Colonic mucosa (tissue), 4 donors: ENCODE data around the gene CHMP5. TPM values are rescaled to one million over a fixed set of nuclear protein-coding genes. Genes with fewer than 3 reads are reported as not detected.

Source experiments
- DNase-seq: peaks from one replicate; pipeline ENCODE4 v3.0.0-alpha.2; 2020
- H3K27ac ChIP-seq: fragments of 200-600 bp; one replicate; pipeline ENCODE4 v1.8.0; 2021
- H3K27me3 ChIP-seq: fragments of 200-600 bp; one replicate; pipeline ENCODE4 v1.8.0; 2021
- H3K36me3 ChIP-seq: fragments of 200-600 bp; one replicate; pipeline ENCODE4 v1.8.0; 2021
- H3K4me1 ChIP-seq: fragments of 200-600 bp; one replicate; pipeline ENCODE4 v1.8.0; 2021; ENCODE audit warnings: mild to moderate bottlenecking
- H3K4me3 ChIP-seq: fragments of 200-600 bp; one replicate; pipeline ENCODE4 v1.8.0; 2021
- H3K9ac ChIP-seq, 2 donors: one replicate each; pipeline ENCODE4 v1.7.0; 2013; ENCODE audit warnings: control low read depth in 2 of 2, low read depth in 2 of 2, low read length in 2 of 2
- H3K9me3 ChIP-seq: fragments of 200-600 bp; one replicate; pipeline ENCODE4 v1.8.0; 2021
- CTCF ChIP-seq: fragments of 200-600 bp; IDR thresholded peaks from one replicate; pipeline ENCODE4 v1.8.0; 2022; ENCODE audit warnings: antibody characterized with exemption, mild to moderate bottlenecking
- intact Hi-C: fragments of 100-400 bp; cut with DNase I; formaldehyde crosslinking; loops from one replicate; pipeline ENCODE4 v1.14.1; 2022
- total RNA-seq, 2 donors: library from RNA; stranded (reverse); fragmentation: NEBNext Ultra II Directional in 1 of 2; extraction: Animal tissue kit (Norgen Biotek cat#: 25700) in 1 of 2; gene quantifications; one replicate each; pipeline ENCODE4 v1.2.1, GENCODE V29; 2021
- donor health status: healthy.
- donor health status: DM: no; HTN: no; CAD: no.
- donor health status: DM: no; HTN: no; CAD: no.

The CHMP5 gene
- total RNA-seq, 2 donors from 2014 or later = 60.3 to 97.0 TPM

- no peak overlapping the region for H3K9ac ChIP-seq
- intact Hi-C loops = no loop called here
- H3K4me3 ChIP-seq = no peak overlapping the region
- no peak for DNase-seq
- H3K27ac ChIP-seq = no peak overlapping the region
- H3K9me3 ChIP-seq = no peaks in the 10 kb centered on the region
- TF ChIP-seq CTCF = no peak
- H3K36me3 ChIP-seq = peaks cover 23% of the 10 kb centered on the region
- no peaks in the 10 kb centered on the region for H3K27me3 ChIP-seq
- H3K4me1 ChIP-seq = no peaks in the 10 kb centered on the region
Measured at GRCh38 chr9:33257276-33257675, 7.6 kb upstream of the CHMP5 start.

DNA sequence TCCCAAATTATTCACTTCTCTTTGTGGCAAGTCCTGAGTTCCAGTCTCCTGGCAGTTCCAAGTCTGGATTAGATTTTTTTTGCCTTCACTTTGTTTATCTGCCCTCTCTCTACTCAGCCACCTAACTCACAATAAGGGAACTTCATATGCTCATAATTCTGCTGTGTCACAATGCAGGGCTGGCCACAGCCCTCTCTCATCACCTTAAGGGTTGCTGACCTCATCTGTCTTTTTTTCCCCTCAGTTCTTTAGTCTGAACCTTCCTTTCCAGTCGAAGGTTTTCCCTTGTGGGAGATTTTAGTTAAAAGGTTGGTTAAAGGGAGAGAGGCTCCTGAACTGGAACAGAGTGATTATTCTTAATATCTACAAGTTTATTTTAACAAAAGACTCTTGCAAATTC is 4.5 kb upstream of the CHMP5 start:
- Histone ChIP-seq H3K36me3 (peaks cover 11% of the 10 kb centered on the region), H3K9me3 (no peaks in the 10 kb centered on the region), H3K9ac (no peak overlapping the region), H3K4me1 (no peaks in the 10 kb centered on the region), H3K4me3 (no peak overlapping the region), H3K27ac (no peak overlapping the region), H3K27me3 (no peaks in the 10 kb centered on the region)
- no peak for DNase-seq
- intact Hi-C loops = no loop called here
- TF ChIP-seq CTCF = no peak

GRCh38 chr9:33263131-33264002 is 1.5 kb upstream of the CHMP5 start:
- Histone ChIP-seq H3K9me3 (no peaks in the 10 kb centered on the region), H3K27me3 (no peaks in the 10 kb centered on the region), H3K4me3 (peak overlapping the region; percentile 73), H3K36me3 (peaks cover 8% of the 10 kb centered on the region), H3K9ac (peak overlapping the region; percentile 98 to 99), H3K4me1 (no peaks in the 10 kb centered on the region), H3K27ac (peak overlapping the region; percentile 81)
- no peak for DNase-seq
- no peak for TF ChIP-seq CTCF
- intact Hi-C loops = no loop called here

DNA sequence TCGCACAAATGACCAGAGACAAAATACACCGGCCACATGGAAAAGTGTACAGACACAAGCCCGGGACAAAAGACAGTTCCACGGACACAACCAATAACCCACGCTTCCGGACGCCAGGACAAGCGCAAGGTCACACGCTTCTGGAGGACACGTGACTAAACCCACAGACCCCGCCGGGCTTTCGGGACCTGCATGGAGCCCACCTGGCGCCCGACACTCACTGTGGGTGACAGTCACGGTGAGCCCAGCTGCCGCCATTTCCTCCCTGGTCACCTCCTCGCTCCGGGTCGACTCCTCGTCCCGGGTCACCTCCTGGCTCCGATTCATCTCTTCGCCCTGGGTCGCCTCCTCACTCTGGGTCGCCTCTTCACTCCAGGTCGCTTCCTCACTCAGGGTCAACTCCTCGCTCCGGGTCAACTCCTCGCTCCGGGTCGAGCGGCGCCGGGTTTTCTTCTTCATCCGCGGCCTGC is 811 bp upstream of the CHMP5 start:
- H3K4me1 ChIP-seq = no peaks in the 10 kb centered on the region
- intact Hi-C loops = no loop called here
- peaks cover 8% of the 10 kb centered on the region for H3K36me3 ChIP-seq
- peak overlapping the region; percentile 98 to 99 for H3K9ac ChIP-seq
- no peaks in the 10 kb centered on the region for H3K9me3 ChIP-seq
- TF ChIP-seq CTCF = no peak
- H3K4me3 ChIP-seq = peak overlapping the region; percentile 73
- H3K27ac ChIP-seq = peak overlapping the region; percentile 81
- no peaks in the 10 kb centered on the region for H3K27me3 ChIP-seq
- DNase-seq = peak; percentile 73

DNA sequence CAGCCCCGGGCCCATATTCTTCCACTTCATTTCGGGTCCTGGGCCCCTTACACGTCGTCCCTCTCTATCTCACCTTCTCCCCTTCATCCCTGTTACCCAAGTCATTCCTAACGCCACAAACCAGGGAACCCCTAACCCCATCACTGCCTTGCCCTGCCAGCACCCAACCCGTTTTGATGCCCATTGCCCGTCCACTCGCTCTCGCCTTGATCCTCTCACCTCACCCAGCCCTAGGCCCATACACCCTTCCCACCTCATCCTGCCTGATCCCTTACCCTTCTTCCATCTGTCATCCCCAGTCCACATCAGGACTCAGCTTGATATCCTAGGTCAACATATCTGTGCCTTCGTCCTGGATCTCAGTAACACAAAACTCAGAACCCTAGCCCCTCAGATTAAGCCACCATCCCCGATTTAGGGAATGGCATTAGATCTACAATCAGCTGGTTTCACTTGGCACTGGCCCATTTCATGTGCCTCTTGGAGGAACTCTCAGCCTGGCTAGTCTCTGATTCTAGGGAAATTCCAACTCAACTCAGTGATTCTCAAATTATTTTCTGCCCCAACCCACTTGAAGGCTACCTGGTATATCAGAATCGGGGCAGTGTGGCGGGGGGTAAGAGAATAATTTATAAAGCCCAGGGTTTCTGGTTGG is 489 bp downstream of the CHMP5 start:
- Histone ChIP-seq H3K36me3 (peaks cover 6% of the 10 kb centered on the region), H3K9ac (peak overlapping the region; percentile 89 to 98), H3K4me3 (peak overlapping the region; percentile 73), H3K9me3 (no peaks in the 10 kb centered on the region), H3K27me3 (no peaks in the 10 kb centered on the region), H3K4me1 (no peaks in the 10 kb centered on the region), H3K27ac (peak overlapping the region; percentile 73)
- peak; percentile 28 for DNase-seq
- no peak for TF ChIP-seq CTCF
- intact Hi-C loops = no loop called here
